Aorta (tissue), 5 donors: ENCODE measurements around the gene REXO4. TPM values are rescaled to one million over a fixed set of nuclear protein-coding genes. Genes with fewer than 3 reads are reported as not detected.

Experiments used
- ATAC-seq: fragments of 200-7000 bp; cut with Tn5 transposase; one replicate; pipeline ENCODE4 v1.9.1; 2022; ENCODE audit warnings: moderate library complexity; ENCODE audit not compliant: low FRiP score
- DNase-seq, 2 donors: peaks; one replicate each; pipeline ENCODE4 v3.0.0-alpha.2; 2020
- H3K27ac ChIP-seq, 2 donors: one replicate each; pipeline ENCODE4 v1.5.1; 2013; ENCODE audit warnings: low read length in 2 of 2, mild to moderate bottlenecking in 2 of 2, moderate library complexity in 2 of 2, control low read depth in 1 of 2, inconsistent platforms in 1 of 2, low read depth in 1 of 2
- H3K27me3 ChIP-seq, 2 donors: one replicate each; pipeline ENCODE4 v1.6.1; 2013; ENCODE audit warnings: control low read depth in 1 of 2, low read length in 1 of 2, mild to moderate bottlenecking in 1 of 2, moderate library complexity in 1 of 2; ENCODE audit not compliant: insufficient read depth in 2 of 2, control insufficient read depth in 1 of 2
- H3K36me3 ChIP-seq, 2 donors: one replicate each; pipeline ENCODE4 v1.6.1; 2013; ENCODE audit warnings: control low read depth in 1 of 2, low read length in 1 of 2, mild to moderate bottlenecking in 1 of 2; ENCODE audit not compliant: insufficient read depth in 2 of 2, control insufficient read depth in 1 of 2
- H3K4me1 ChIP-seq, 2 donors: one replicate each; pipeline ENCODE4 v1.6.1; 2013; ENCODE audit warnings: low read length in 2 of 2, control low read depth in 1 of 2, mild to moderate bottlenecking in 1 of 2, moderate library complexity in 1 of 2; ENCODE audit not compliant: insufficient read depth in 2 of 2, control insufficient read depth in 1 of 2
- H3K4me3 ChIP-seq, 2 donors: one replicate each; pipeline ENCODE4 v1.5.1; 2013; ENCODE audit warnings: low read length in 2 of 2, control low read depth in 1 of 2, mild to moderate bottlenecking in 1 of 2
- H3K9me3 ChIP-seq: one replicate; pipeline ENCODE4 v1.6.1; 2013; ENCODE audit warnings: mild to moderate bottlenecking, low read length; ENCODE audit not compliant: control insufficient read depth
- WGBS, 2 donors: extraction: QIAGEN DNeasy Blood & Tissue Kit; methylation state at CpG; one replicate each; pipeline ENCODE4 v1.1.7; 2013; 5-methylcytosine and 5-hydroxymethylcytosine counted together
- intact Hi-C, 2 donors: fragments of 100-400 bp; cut with DNase I; formaldehyde crosslinking; loops; one replicate each; pipeline versions ENCODE4 v1.14.2 to v1.15.0; 2022
- polyA plus RNA-seq, 2 donors: library from polyadenylated mRNA; stranded (reverse); fragments of 200-250 nt; gene quantifications; one replicate each; pipeline ENCODE4 v1.2.3, GENCODE V29; 2013
- total RNA-seq, 2 donors: library from RNA; stranded (reverse); fragmentation: NEBNext Ultra II Directional; extraction: Animal tissue kit (Norgen Biotek cat#: 25700); gene quantifications; one replicate each; pipeline ENCODE4 v1.2.1, GENCODE V29; 2021
- donor health status: healthy with polysubstance abuse.
- donor health status: Bipolar disorder and iron deficiency.
- donor health status: DM: no; HTN: no; CAD: no.
- donor health status: DM: no; HTN: no; CAD: no.
- donor health status: DM: yes; HTN: yes; CAD: no.

Gene REXO4
- total and polyA plus RNA-seq, 4 donors: 10.8 to 19.1 (median 14.3) TPM

DNA sequence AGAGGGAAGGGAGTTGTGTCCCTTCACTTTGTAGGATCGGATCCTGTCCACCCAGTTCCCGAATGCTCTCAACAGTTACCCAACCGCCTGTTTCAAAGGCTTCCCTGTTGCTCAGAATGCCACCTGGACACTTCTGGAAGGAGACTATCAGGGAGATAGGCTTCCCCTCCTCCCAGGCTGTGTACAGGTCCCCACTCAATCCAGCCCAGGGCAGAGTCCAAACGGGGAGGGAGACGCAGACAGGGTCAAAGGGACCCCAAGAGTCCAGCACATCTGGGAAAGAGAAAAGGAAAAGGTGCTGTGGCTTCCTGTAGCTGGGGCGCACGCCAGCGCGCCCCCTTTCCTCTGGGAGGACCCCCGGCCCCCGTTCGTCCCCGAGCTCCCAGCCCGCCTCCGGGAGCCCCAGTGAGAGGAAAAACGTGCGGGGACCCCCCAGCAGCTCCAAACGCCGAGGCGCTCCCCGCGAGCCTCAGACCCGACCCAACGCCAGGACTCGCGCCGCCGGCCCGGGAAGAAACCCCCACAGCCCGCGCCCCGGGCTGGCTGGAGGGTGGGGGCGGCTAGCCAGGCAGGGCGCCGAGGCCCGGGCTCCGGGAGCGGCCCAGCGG lies 42.6 kb downstream of the REXO4 start:
- Histone ChIP-seq H3K36me3 (no peaks in the 10 kb centered on the region), H3K27me3 (no peaks in the 10 kb centered on the region), H3K4me3 (peak overlapping the region; percentile 99), H3K27ac (peak overlapping the region; percentile 85 to 93), H3K4me1 (no peaks in the 10 kb centered on the region), H3K9me3 (no peaks in the 10 kb centered on the region)
- no peak for DNase-seq
- 0% methylated on average over 29 to 39 of the region's 39 CpGs for WGBS, 2 donors
- intact Hi-C loops: loop anchor here in 1 of 2 donors (5.0 kb wide), 2 partner anchors 38 to 82 kb away; partner anchors contain the start of genes CACFD1 and SURF6
- ATAC-seq: peak; percentile 23

DNA sequence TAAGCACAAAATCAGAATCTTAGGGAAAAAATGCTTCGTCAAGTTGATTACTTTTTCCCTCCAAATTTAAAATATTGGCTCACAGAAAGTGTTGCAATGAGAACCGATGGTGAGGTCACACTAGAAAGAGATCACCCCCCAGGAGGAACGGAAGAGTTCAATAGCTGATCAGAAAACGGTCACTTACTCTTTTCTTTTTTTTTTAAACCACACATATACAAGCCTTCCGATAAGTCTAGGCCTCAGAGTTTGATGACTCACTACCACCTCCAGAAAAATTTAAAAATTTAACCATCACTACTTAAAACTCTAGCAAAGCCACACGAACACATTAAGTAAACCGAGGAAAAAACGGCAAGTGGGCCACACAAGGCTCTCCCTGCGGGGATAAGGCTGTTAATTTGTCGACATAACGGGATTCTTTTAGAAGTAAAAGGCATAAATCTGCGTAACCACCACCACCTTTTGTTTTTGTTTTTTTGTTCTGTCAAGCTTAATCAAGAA lies 43.1 kb downstream of the REXO4 start:
- Histone ChIP-seq H3K9me3 (no peaks in the 10 kb centered on the region), H3K36me3 (no peaks in the 10 kb centered on the region), H3K27me3 (no peaks in the 10 kb centered on the region), H3K4me1 (no peaks in the 10 kb centered on the region), H3K27ac (no peak overlapping the region), H3K4me3 (peak overlapping the region; percentile 99)
- DNase-seq (no peak), ATAC-seq (no peak)
- WGBS, 2 donors: 10 to 11% methylated on average over 12 of the region's 12 CpGs
- intact Hi-C loops: loop anchor here in 1 of 2 donors (5.0 kb wide), 2 partner anchors 37 to 83 kb away; partner anchors contain the start of genes CACFD1 and SURF6

DNA sequence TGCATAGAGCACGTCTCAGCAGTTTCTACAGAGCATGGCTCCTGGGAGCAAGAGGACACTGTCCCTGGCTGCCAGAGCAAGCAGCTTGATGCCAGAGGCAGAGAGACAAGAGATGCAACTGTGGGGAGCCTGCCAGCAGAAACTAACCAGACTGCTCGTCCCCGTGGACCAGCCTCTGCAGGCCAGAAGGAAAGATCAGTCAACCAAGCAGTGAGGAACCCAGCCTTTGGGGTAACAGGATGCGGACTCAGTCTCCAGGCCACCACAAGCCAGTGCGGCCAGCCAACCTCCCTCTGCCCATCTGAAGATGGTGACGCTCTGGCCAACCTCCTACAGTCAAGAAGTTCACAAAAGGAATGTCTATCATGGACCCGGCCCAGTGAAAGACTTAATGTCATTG lies 45.7 kb downstream of the REXO4 start:
- no peaks in the 10 kb centered on the region for H3K4me1 ChIP-seq
- no peak for ATAC-seq
- H3K27ac ChIP-seq: no peak overlapping the region
- H3K27me3 ChIP-seq: no peaks in the 10 kb centered on the region
- intact Hi-C loops: no loop called here
- no peaks in the 10 kb centered on the region for H3K36me3 ChIP-seq
- WGBS, 2 donors: 53 to 56% methylated on average over 7 of the region's 7 CpGs
- no peaks in the 10 kb centered on the region for H3K9me3 ChIP-seq
- no peak for DNase-seq
- H3K4me3 ChIP-seq: no peak overlapping the region

DNA sequence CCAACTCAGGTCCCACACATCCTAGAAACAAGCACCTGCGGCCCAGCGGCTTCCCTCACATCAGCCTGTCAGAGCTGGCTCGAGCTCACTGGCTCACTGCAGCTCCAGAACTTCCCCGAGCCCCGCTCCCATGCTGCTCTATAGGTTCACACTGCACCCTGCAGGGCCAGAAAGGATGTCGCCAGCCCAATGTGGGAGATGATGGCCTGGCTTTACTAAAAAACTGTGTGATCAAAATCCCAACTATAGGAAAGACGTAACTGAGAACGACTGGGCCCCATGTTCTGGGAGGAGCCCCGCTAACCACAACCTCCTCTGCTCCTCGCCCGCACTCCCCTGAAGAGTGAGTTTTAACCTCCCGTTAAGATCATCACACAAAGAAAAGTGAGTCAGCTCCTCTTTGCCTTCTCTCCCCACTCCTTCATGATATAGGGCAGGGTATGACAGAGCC lies 46.5 kb downstream of the REXO4 start:
- no peak for ATAC-seq
- intact Hi-C loops: no loop called here
- no peaks in the 10 kb centered on the region for H3K36me3 ChIP-seq
- no peaks in the 10 kb centered on the region for H3K4me1 ChIP-seq
- H3K27ac ChIP-seq: no peak overlapping the region
- no peaks in the 10 kb centered on the region for H3K27me3 ChIP-seq
- no peak overlapping the region for H3K4me3 ChIP-seq
- no peaks in the 10 kb centered on the region for H3K9me3 ChIP-seq
- DNase-seq: no peak
- WGBS, 2 donors: 63 to 66% methylated on average over 12 of the region's 12 CpGs

DNA sequence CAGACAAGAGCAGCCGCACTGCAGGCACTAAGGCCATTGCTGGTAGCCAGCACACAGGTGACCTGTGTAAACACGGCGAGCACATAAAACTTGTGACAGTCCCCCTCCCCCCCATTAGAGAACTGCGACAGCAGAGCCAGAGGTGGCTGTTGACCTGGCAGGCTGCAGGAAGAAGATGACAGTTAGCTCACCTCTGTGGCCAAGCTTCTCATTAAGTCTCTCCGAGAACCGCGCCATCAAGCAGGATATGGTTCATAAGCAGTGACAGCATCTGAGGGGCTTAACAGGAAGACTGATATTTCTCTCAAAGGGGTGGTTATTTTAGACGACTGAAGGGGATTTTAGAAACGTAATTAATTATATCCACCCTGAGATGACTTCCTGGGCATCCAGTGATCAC lies 47.1 kb downstream of the REXO4 start:
- DNase-seq (no peak), ATAC-seq (no peak)
- Histone ChIP-seq H3K4me1 (no peaks in the 10 kb centered on the region), H3K27ac (no peak overlapping the region), H3K4me3 (no peak overlapping the region), H3K27me3 (no peaks in the 10 kb centered on the region), H3K9me3 (no peaks in the 10 kb centered on the region), H3K36me3 (peaks cover 0 to 1% of the 10 kb centered on the region in 2 donors)
- WGBS, 2 donors: 61 to 70% methylated on average over 9 of the region's 9 CpGs
- intact Hi-C loops: no loop called here

DNA sequence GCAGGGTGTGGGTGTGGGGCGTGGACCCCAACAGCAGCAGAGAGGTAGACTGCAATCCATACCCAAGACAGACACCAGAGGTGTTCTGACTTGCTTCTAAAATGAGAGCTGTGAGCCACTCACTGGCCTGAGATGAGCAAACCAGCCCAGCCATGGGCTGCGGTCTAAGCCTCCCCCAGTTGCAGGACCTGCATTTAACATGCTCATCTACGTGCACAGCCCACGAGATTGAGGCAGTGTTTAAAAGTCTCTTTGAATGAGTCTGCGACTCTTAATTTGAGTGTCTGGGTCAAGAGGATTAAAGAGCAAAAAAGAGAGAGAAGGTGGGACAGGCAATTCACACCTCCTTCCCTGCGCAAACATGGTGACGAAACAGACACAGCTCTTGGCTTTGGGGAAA lies 47.9 kb downstream of the REXO4 start:
- H3K4me3 ChIP-seq: no peak overlapping the region
- 71 to 77% methylated on average over 7 of the region's 7 CpGs for WGBS, 2 donors
- H3K27ac ChIP-seq: no peak overlapping the region
- no peaks in the 10 kb centered on the region for H3K9me3 ChIP-seq
- peaks cover 0 to 3% of the 10 kb centered on the region in 2 donors for H3K36me3 ChIP-seq
- intact Hi-C loops: no loop called here
- no peak for ATAC-seq
- DNase-seq: no peak
- H3K27me3 ChIP-seq: no peaks in the 10 kb centered on the region
- no peaks in the 10 kb centered on the region for H3K4me1 ChIP-seq

DNA sequence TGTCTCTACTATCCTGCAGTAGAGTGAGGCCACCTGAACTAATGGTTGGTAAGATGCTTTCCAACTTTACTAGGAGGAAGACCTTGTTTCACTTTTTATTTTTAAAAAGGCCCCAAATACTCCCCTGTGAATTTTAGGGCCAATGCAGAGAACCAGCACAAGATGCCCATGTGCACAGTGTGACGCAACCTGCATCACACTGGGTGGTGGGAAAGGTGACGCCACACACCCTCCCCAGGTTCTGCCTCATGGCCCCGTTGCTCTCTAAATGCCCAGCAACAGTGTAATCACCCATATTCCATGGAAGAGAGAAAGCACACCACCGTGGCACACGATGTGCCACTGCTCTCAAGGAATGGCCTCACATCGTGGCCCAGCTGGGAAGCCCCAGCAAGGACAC lies 48.4 kb downstream of the REXO4 start:
- no peak for ATAC-seq
- H3K4me1 ChIP-seq: no peaks in the 10 kb centered on the region
- WGBS, 2 donors: 71 to 72% methylated on average over 6 of the region's 6 CpGs

DNA sequence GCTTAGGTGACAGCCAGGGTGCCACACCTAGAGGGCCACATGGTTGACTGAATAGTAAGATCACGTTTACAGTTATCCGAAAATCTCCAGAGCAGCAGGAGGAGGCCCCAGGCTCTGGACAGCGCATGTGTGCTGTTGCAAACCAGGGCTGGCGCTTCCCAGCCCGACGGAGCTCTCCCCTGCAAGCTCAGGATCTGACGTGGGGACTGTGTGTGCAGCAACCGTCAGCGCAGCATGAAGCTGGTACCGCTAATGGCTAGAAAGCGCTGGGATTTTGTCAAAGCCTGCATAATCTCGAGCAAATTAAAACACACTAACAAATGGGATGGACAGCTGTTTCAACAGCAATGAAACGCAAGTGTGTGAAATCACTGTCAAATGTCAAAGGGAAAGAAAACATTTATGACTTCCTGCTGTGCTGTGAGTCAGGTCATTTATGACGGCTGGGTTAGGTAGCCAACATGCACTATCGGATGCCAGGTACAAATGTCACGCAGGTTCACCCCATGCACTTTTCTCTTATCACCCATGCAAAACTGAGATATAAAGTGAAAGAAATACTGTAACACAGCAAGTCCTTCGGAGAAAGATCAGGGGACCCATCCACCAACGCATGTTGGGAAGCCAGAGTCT lies 49.4 kb downstream of the REXO4 start:
- Histone ChIP-seq H3K9me3 (no peaks in the 10 kb centered on the region), H3K4me3 (no peak overlapping the region), H3K36me3 (peaks cover 0 to 7% of the 10 kb centered on the region in 2 donors), H3K27me3 (no peaks in the 10 kb centered on the region), H3K4me1 (no peaks in the 10 kb centered on the region), H3K27ac (no peak overlapping the region)
- ATAC-seq (no peak), DNase-seq (no peak)
- 49 to 53% methylated on average over 18 of the region's 18 CpGs for WGBS, 2 donors
- intact Hi-C loops: no loop called here

More for the DNA sequence above, 48.4 kb downstream of the REXO4 start:
- no peak for DNase-seq
- Histone ChIP-seq H3K9me3 (no peaks in the 10 kb centered on the region), H3K27ac (no peak overlapping the region), H3K36me3 (peaks cover 0 to 5% of the 10 kb centered on the region in 2 donors), H3K27me3 (no peaks in the 10 kb centered on the region), H3K4me3 (no peak overlapping the region)
- intact Hi-C loops: no loop called here

DNA sequence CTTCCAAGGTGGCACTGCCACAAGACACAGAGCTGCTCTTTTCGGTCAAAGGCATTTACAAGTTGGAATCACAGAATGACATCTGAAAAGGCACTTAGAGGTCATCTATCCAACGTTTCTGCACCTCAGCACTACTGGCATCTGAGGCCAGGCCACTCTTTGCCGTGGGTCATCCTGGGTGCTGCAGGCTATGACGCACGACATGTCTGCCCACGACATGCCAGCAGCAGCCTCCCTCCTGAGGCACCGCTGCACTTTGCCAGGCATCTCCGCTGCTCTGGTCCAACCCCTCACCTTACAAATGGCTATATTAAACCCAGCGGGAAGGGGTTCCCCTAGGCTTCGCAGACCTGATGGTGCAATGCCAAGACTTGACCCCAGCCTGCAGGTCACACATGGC lies 50.0 kb downstream of the REXO4 start:
- ATAC-seq: no peak
- 75 to 76% methylated on average over 10 of the region's 10 CpGs for WGBS, 2 donors

More for the DNA sequence above, 50.0 kb downstream of the REXO4 start:
- intact Hi-C loops: no loop called here
- Histone ChIP-seq H3K27me3 (no peaks in the 10 kb centered on the region), H3K9me3 (no peaks in the 10 kb centered on the region), H3K4me3 (no peak overlapping the region), H3K36me3 (peaks cover 0 to 10% of the 10 kb centered on the region in 2 donors), H3K4me1 (no peaks in the 10 kb centered on the region), H3K27ac (no peak overlapping the region)
- no peak for DNase-seq
